HepG2 (cell line): Measurements from ENCODE around the gene RNF208. TPM values are rescaled to one million over a fixed set of nuclear protein-coding genes. Genes with fewer than 3 reads are reported as not detected.

Source experiments
- BCL6 ChIP-seq: IDR thresholded peaks from 2 replicates; pipeline ENCODE4 v1.6.1; 2016; ENCODE audit warnings: missing genetic modification reagents, missing compliant biosample characterization
- E2F5 ChIP-seq: sonication (generic); formaldehyde crosslinking; conservative IDR thresholded peaks from 2 replicates; pipeline ENCODE4 v1.4.0; 2020; ENCODE audit warnings: missing genetic modification reagents
- FOXO1 ChIP-seq: sonication (generic); formaldehyde crosslinking; IDR thresholded peaks from 2 replicates; pipeline ENCODE4 v1.4.0; 2020; ENCODE audit warnings: missing genetic modification reagents
- HMGXB3 ChIP-seq: sonication (generic); formaldehyde crosslinking; IDR thresholded peaks from 2 replicates; pipeline ENCODE4 v1.4.0; 2020; ENCODE audit warnings: missing genetic modification reagents, borderline replicate concordance
- MLX ChIP-seq: IDR thresholded peaks from 2 replicates; pipeline ENCODE4 v1.6.1; 2016
- NCOA1 ChIP-seq: sonication (generic); formaldehyde crosslinking; IDR thresholded peaks from 2 replicates; pipeline ENCODE4 v1.9.0; 2021; ENCODE audit warnings: missing genetic modification reagents
- PAXIP1 ChIP-seq: sonication (generic); formaldehyde crosslinking; conservative IDR thresholded peaks from 2 replicates; pipeline ENCODE4 v1.4.0; 2020; ENCODE audit warnings: mild to moderate bottlenecking, missing genetic modification reagents, moderate library complexity
- REL ChIP-seq: sonication (generic); formaldehyde crosslinking; conservative IDR thresholded peaks from 2 replicates; pipeline ENCODE4 v1.8.0; 2022; ENCODE audit warnings: mild to moderate bottlenecking, missing genetic modification reagents, moderate library complexity
- U2AF1 ChIP-seq: fragments of 200-400 bp; formaldehyde crosslinking; optimal IDR thresholded peaks from 2 replicates; pipeline ENCODE3; 2017; ENCODE audit warnings: mild to moderate bottlenecking, low read depth, low read length
- ZFAT ChIP-seq: sonication (generic); formaldehyde crosslinking; conservative IDR thresholded peaks from 2 replicates; pipeline ENCODE4 v1.8.1; 2023; ENCODE audit warnings: missing genetic modification reagents, inconsistent platforms
- ZKSCAN5 ChIP-seq: sonication (generic); formaldehyde crosslinking; IDR thresholded peaks from 2 replicates; pipeline ENCODE4 v1.5.1; 2020; ENCODE audit warnings: mild to moderate bottlenecking, missing genetic modification reagents
- ZMYM2 ChIP-seq: sonication (generic); formaldehyde crosslinking; IDR thresholded peaks from 2 replicates; pipeline ENCODE4 v1.8.0; 2022; ENCODE audit warnings: mild to moderate bottlenecking, missing genetic modification reagents
- ZNF143 ChIP-seq: sonication (generic); formaldehyde crosslinking; IDR thresholded peaks from 2 replicates; pipeline ENCODE4 v1.4.0; 2020; ENCODE audit warnings: missing genetic modification reagents
- ZNF512B ChIP-seq: sonication (generic); formaldehyde crosslinking; IDR thresholded peaks from 2 replicates; pipeline ENCODE4 v1.5.1; 2020; ENCODE audit warnings: missing genetic modification reagents, mild to moderate bottlenecking, borderline replicate concordance
- ZNF605 ChIP-seq: sonication (generic); formaldehyde crosslinking; IDR thresholded peaks from 2 replicates; pipeline ENCODE4 v1.8.0; 2022; ENCODE audit warnings: mild to moderate bottlenecking, missing genetic modification reagents
- ZSCAN21 ChIP-seq: sonication (generic); formaldehyde crosslinking; IDR thresholded peaks from 2 replicates; pipeline ENCODE4 v1.8.0; 2022; ENCODE audit warnings: mild to moderate bottlenecking, missing genetic modification reagents, moderate library complexity, borderline replicate concordance
- polyA plus RNA-seq, 8 experiments: library from polyadenylated mRNA; depleted of rRNA in 3 of 8; stranded (reverse) in 7 of 8; unstranded in 1 of 8; fragments of >200 nt; fragmentation: Illumina TruSeq in 4 of 8; extraction: Trizol in 4 of 8; gene quantifications; 2 replicates each; pipeline versions ENCODE4 v1.2.1 to v1.2.3, GENCODE V29; 2011 to 2016; ENCODE audit warnings: low read depth in 4 of 8, missing spikeins in 1 of 8, mixed read lengths in 1 of 8; ENCODE audit not compliant: insufficient read depth in 1 of 8
- total RNA-seq, 5 experiments: library from RNA; depleted of rRNA; stranded (reverse); fragments of >200 nt; fragmentation: Illumina TruSeq; extraction: Trizol; gene quantifications; 2 replicates each; pipeline ENCODE4 v1.2.3, GENCODE V29; 2016; ENCODE audit warnings: low read depth in 1 of 5

Gene RNF208
- total and polyA plus RNA-seq, 2 of the 13 experiments (the other 11 are each of a cell fraction or from before 2014, with no cell fraction given): 1.6 to 2.1 TPM

- TF ChIP-seq ZMYM2 (0 out of 2 replicates have a peak, but pooled peaks have one; percentile 25), U2AF1 (peak; percentile 26), ZKSCAN5 (CRISPR knock-in tag) (no peak), ZFAT (no peak), MLX (CRISPR knock-in tag) (peak; percentile 78; the same call in 1 of the 2 replicates), BCL6 (no peak), PAXIP1 (peak; percentile 28; the same call in 1 of the 2 replicates), E2F5 (CRISPR knock-in tag) (no peak), ZSCAN21 (peak; percentile 29; the same call in 1 of the 2 replicates), ZNF143 (CRISPR knock-in tag) (peak; percentile 55; the same call in 1 of the 2 replicates), ZNF512B (CRISPR knock-in tag) (no peak), NCOA1 (CRISPR knock-in tag) (0 out of 2 replicates have a peak, but pooled peaks have one; percentile 23), FOXO1 (CRISPR knock-in tag) (no peak), REL (CRISPR knock-in tag) (no peak), ZNF605 (CRISPR knock-in tag) (peak; percentile 22; the same call in 1 of the 2 replicates), HMGXB3 (CRISPR knock-in tag) (peak; percentile 68; the same call in 1 of the 2 replicates)
Observed at GRCh38 chr9:137235424-137236237, 13.6 kb upstream of the RNF208 start (continued).
